Endothelial cell of umbilical vein (primary cell): ENCODE results near the gene FAM131B. TPM values are rescaled to one million over a fixed set of nuclear protein-coding genes. Genes with fewer than 3 reads are reported as not detected.

Source experiments
- BruUV-seq: library from RNA; stranded (reverse); fragments of 400-500 nt; replicated peaks from 2 replicates; lab custom pipeline; 2021; lab: Mats Ljungman, UMichigan
- CTCF ChIA-PET: fragments of 300-600, 350-600 bp; sonication (Branson Sonifier 250); formaldehyde crosslinking; loops from one replicate; lab custom pipeline; 2021; ENCODE audit warnings: antibody characterized with exemption, inconsistent platforms; lab: Charles Lee
- POLR2A ChIA-PET: fragments of 300-600, 350-600 bp; sonication (Branson Sonifier 250); formaldehyde crosslinking; loops from one replicate; lab custom pipeline; 2021; ENCODE audit warnings: antibody characterized with exemption, inconsistent platforms; lab: Charles Lee
- DNase-seq: peaks from one replicate; pipeline ENCODE4 v3.0.0-alpha.2; 2011; ENCODE audit warnings: low read depth, low spot score
- FAIRE-seq: peaks from 2 replicates; lab custom pipeline; 2011; peaks lifted over from hg19 to GRCh38; lab: Jason Lieb, UNC
- H2AFZ ChIP-seq: 2 replicates; pipeline ENCODE4 v1.6.0; 2012; ENCODE audit warnings: low read depth, low read length, control low read depth, inconsistent platforms
- H3K27ac ChIP-seq: 2 replicates; pipeline ENCODE4 v1.5.1; 2011; ENCODE audit warnings: low read depth, mild to moderate bottlenecking, control low read depth, low read length, moderate library complexity; ENCODE audit not compliant: insufficient read depth
- H3K27me3 ChIP-seq, 2 experiments: 2 replicates each; pipeline versions ENCODE4 v1.6.0 to v1.6.1; 2011; ENCODE audit warnings: low read length in 2 of 2, mixed read lengths in 1 of 2; ENCODE audit not compliant: control insufficient read depth in 2 of 2, insufficient read depth in 2 of 2
- H3K36me3 ChIP-seq, 2 experiments: 2 replicates in 1 of 2; 3 replicates in 1 of 2; pipeline ENCODE4 v1.5.1; 2011; ENCODE audit warnings: low read length in 2 of 2, mild to moderate bottlenecking in 1 of 2, moderate library complexity in 1 of 2; ENCODE audit not compliant: control insufficient read depth in 2 of 2, insufficient read depth in 2 of 2; ENCODE audit errors: extremely low read depth in 1 of 2
- H3K4me1 ChIP-seq: 3 replicates; pipeline ENCODE4 v1.5.1; 2011; ENCODE audit warnings: mild to moderate bottlenecking, low read length; ENCODE audit not compliant: control insufficient read depth, insufficient read depth; ENCODE audit errors: extremely low read depth
- H3K4me2 ChIP-seq: 2 replicates; pipeline ENCODE4 v1.6.1; 2011; ENCODE audit warnings: low read length, control low read depth, mixed read lengths; ENCODE audit not compliant: insufficient read depth
- H3K4me3 ChIP-seq, 3 experiments: fragments of 200-600 bp in 1 of 3; sonication (generic), shearing (Covaris generic) in 1 of 3; replicated peaks in 1 of 3; 2 replicates each; pipeline ENCODE4 v1.5.1; 2011 to 2016; ENCODE audit warnings: control low read depth in 3 of 3, low read length in 3 of 3, mild to moderate bottlenecking in 2 of 3, inconsistent platforms in 1 of 3, low read depth in 1 of 3, moderate library complexity in 1 of 3; ENCODE audit not compliant: insufficient read depth in 1 of 3
- H3K79me2 ChIP-seq: 2 replicates; pipeline ENCODE4 v1.6.0; 2012; ENCODE audit warnings: low read length, inconsistent platforms; ENCODE audit not compliant: control insufficient read depth, insufficient read depth
- H3K9ac ChIP-seq: replicated peaks from 2 replicates; pipeline ENCODE3; 2011; ENCODE audit warnings: low read length, control low read depth; ENCODE audit not compliant: insufficient read depth; ENCODE audit errors: extremely low read depth
- H3K9me1 ChIP-seq: replicated peaks from 3 replicates; pipeline ENCODE4 v1.6.0; 2011; ENCODE audit warnings: mild to moderate bottlenecking, low read length; ENCODE audit not compliant: control insufficient read depth, insufficient read depth; ENCODE audit errors: extremely low read depth
- H3K9me3 ChIP-seq: replicated peaks from 2 replicates; pipeline ENCODE4 v1.5.1; 2012; ENCODE audit warnings: low read length, inconsistent platforms; ENCODE audit not compliant: control insufficient read depth, insufficient read depth
- H4K20me1 ChIP-seq: replicated peaks from 2 replicates; pipeline ENCODE3; 2011; ENCODE audit warnings: mild to moderate bottlenecking, low read length; ENCODE audit not compliant: control insufficient read depth, insufficient read depth; ENCODE audit errors: extremely low read depth
- EZH2 ChIP-seq: IDR thresholded peaks from 2 replicates; pipeline ENCODE4 v1.6.1; 2012; ENCODE audit warnings: borderline replicate concordance, low read depth, mild to moderate bottlenecking, moderate library complexity, low read length, inconsistent platforms; ENCODE audit not compliant: severe bottlenecking
- FOS ChIP-seq: IDR thresholded peaks from 2 replicates; pipeline ENCODE4 v1.6.1; 2011; ENCODE audit warnings: mild to moderate bottlenecking, low read length, moderate library complexity, borderline replicate concordance; ENCODE audit not compliant: insufficient read depth
- MAX ChIP-seq: IDR thresholded peaks from 2 replicates; pipeline ENCODE4 v1.6.1; 2011; ENCODE audit not compliant: insufficient read depth, insufficient read length
- POLR2A ChIP-seq: IDR thresholded peaks from 2 replicates; pipeline ENCODE4 v1.6.1; 2012; ENCODE audit warnings: low read depth, mild to moderate bottlenecking, control low read depth, low read length
- dilution Hi-C: fragments of 300-500 bp; cut with MboI; formaldehyde crosslinking; loops from one replicate; pipeline ENCODE4 v1.15.0; 2019; ENCODE audit warnings: low sequenced_read_pairs; ENCODE audit not compliant: extremely low pct_ligation_motif_present
- intact Hi-C: fragments of 100-400 bp; cut with micrococcal nuclease; formaldehyde crosslinking; loops from one replicate; pipeline ENCODE4 v1.10.0; 2022
- polyA plus RNA-seq, 4 experiments: library from polyadenylated mRNA; depleted of rRNA in 3 of 4; stranded (reverse) in 3 of 4; unstranded in 1 of 4; fragments of >200 nt; gene quantifications; 2 replicates each; pipeline versions ENCODE4 v1.2.1 to v1.2.3, GENCODE V29; 2011 to 2012; ENCODE audit warnings: missing spikeins in 1 of 4
- total RNA-seq: library from RNA; stranded (reverse); gene quantifications from 2 replicates; pipeline ENCODE4 v1.2.3, GENCODE V29; 2021

FAM131B gene
- total and polyA plus RNA-seq, 2 donors (not counting 3 experiments of a cell fraction or from before 2014, with no cell fraction given), result 1.6 to 1.8 TPM

GRCh38 chr7:143323653-143324052 lies 38.9 kb downstream of the FAM131B start:
- Histone ChIP-seq H3K36me3 (no peaks in the 10 kb centered on the region), H3K9me3 (no peaks in the 10 kb centered on the region), H3K9ac (no peak overlapping the region), H3K27me3 (no peaks in the 10 kb centered on the region), H2AFZ (no peak overlapping the region), H3K4me3 (no peak overlapping the region), H4K20me1 (no peaks in the 10 kb centered on the region), H3K4me2 (no peak overlapping the region), H3K4me1 (no peaks in the 10 kb centered on the region), H3K27ac (no peak overlapping the region), H3K9me1 (no peaks in the 10 kb centered on the region), H3K79me2 (no peaks in the 10 kb centered on the region)
- TF ChIP-seq POLR2A, result no peak
- TF ChIP-seq FOS, result no peak
- no peak for TF ChIP-seq MAX
- ChIA-PET POLR2A (no interaction called here), CTCF (interaction anchor here (1.2 to 1.5 kb wide), 2 partner anchors 22 to 83 kb away, joined by 3 to 6 read pairs; no protein-coding TSS in a partner anchor)
- dilution Hi-C loops, result no loop called here
- intact Hi-C loops, result no loop called here
- DNase-seq (no peak), FAIRE-seq (no peak)
- no TSS peak for BruUV-seq

DNA sequence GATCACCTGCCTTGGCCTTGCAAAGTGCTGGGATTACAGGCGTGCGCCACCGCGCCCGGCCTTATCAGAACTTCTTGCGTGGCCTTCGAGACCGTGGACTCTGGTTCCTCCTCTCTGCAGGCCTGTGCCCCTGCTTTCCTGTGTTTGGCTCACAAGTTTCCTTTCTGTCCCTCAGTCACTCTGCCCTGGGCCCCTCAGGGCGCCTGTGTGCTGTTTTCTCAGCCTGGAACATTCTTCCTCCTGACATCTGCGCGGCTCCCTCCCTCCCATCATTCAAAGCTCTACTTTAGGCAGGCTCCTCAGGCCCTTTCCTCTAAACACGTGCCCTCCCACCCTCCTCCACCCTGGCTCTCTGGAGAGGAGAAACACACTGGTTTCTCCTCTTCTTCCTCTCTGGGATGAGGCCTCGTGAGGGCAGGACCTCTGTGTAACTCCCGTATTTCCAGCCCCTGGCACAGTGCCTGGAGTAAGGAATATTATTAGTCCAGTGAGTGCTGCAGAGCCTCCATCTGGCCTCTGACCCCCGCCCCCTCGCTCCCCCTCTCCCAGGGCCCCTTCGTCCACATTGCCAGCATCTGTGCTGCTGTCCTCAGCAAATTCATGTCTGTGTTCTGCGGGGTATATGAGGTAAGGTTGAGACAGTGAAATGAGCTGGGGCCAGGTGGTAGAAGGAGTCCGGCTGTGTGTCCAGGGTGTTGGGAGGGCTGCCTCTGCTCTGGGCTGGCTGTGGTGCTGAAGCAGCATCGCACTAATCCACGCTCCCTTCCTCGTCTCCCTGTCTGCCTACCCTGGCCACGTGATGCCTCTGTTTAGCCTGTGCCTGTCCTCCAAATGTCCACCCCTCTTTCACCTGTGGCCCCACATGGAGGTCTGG lies 39.5 kb downstream of the FAM131B start:
- Histone ChIP-seq H2AFZ (peak overlapping the region; percentile 63), H3K36me3 (no peaks in the 10 kb centered on the region), H3K9ac (no peak overlapping the region), H3K27me3 (no peaks in the 10 kb centered on the region), H3K4me2 (no peak overlapping the region), H3K27ac (no peak overlapping the region), H3K9me3 (no peaks in the 10 kb centered on the region), H3K4me3 (no peak overlapping the region), H3K79me2 (no peaks in the 10 kb centered on the region), H3K9me1 (no peaks in the 10 kb centered on the region), H4K20me1 (no peaks in the 10 kb centered on the region), H3K4me1 (no peaks in the 10 kb centered on the region)
- DNase-seq (peak; percentile 54), FAIRE-seq (no peak)
- no TSS peak for BruUV-seq
- CTCF ChIA-PET, result interaction anchor here (1.2 to 2.1 kb wide), 3 partner anchors 22 to 83 kb away, joined by 3 to 6 read pairs (median 4); no protein-coding TSS in a partner anchor
- POLR2A ChIA-PET, result no interaction called here
- intact Hi-C loops, result no loop called here
- no peak for TF ChIP-seq EZH2
- dilution Hi-C loops, result no loop called here
